ENCODE results near the gene BCL2L11.

DNA sequence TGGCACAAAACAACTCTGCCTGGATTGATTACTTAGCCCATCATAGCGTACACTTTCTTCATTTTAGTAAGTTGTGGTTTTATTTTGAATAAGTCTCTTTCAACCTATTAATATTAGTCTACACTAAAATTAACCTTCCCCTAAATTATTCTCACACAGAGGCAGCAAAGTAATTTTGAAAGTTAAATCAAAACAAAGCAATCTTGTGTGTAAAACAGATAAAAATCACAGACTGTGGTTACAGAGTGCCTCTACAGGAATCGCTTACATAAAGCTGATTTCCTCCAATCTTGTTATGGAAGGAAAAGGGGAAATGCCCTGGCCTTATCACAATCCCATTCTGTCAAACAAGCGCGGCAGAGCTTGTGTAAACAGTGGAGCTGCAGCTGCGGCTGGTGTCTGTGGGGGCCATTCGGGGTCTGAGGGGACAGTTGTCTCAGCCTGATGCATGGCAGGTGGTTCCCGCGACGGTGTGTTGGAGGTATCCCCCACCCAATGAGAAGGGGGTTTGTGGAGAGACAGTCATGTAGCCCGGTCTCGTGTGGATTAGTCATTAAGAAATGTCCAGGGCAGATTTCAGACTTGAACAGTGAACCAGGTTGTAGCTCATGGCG, 42.1 kb downstream of the BCL2L11 start:
- TF ChIP-seq, protein P1, sequence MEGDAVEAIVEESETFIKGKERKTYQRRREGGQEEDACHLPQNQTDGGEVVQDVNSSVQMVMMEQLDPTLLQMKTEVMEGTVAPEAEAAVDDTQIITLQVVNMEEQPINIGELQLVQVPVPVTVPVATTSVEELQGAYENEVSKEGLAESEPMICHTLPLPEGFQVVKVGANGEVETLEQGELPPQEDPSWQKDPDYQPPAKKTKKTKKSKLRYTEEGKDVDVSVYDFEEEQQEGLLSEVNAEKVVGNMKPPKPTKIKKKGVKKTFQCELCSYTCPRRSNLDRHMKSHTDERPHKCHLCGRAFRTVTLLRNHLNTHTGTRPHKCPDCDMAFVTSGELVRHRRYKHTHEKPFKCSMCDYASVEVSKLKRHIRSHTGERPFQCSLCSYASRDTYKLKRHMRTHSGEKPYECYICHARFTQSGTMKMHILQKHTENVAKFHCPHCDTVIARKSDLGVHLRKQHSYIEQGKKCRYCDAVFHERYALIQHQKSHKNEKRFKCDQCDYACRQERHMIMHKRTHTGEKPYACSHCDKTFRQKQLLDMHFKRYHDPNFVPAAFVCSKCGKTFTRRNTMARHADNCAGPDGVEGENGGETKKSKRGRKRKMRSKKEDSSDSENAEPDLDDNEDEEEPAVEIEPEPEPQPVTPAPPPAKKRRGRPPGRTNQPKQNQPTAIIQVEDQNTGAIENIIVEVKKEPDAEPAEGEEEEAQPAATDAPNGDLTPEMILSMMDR (IDR thresholded peaks at IDR 0.05 in 4 of 5, conservative IDR thresholded peaks at IDR 0.05 in 1 of 5), result no peak
- no peak for TF ChIP-seq POLR2A (IDR thresholded peaks at IDR 0.05)

All from gastrocnemius medialis (tissue), 4 donors.